NB4 (cell line): ENCODE measurements around the gene ABCC4.

Experiments used
- DNase-seq: peaks from one replicate; pipeline ENCODE4 v3.0.0; 2010; ENCODE audit warnings: low read depth
- H3K4me3 ChIP-seq: one replicate; pipeline ENCODE4 v1.5.1; 2011; ENCODE audit warnings: mild to moderate bottlenecking, low read depth, low read length, moderate library complexity
- MYC ChIP-seq: IDR thresholded peaks from 2 replicates; pipeline ENCODE4 v1.6.1; 2011; ENCODE audit warnings: low read depth, low read length
- POLR2A ChIP-seq: IDR thresholded peaks from 2 replicates; pipeline ENCODE4 v1.6.1; 2011; ENCODE audit warnings: mild to moderate bottlenecking; ENCODE audit not compliant: insufficient read length; ENCODE audit errors: extremely low read depth
- TF ChIP-seq, protein P1 (sequence below): IDR thresholded peaks from one replicate; pipeline ENCODE4 v1.5.1; 2012; ENCODE audit warnings: low read depth, low read length
- TF ChIP-seq, protein P2 (sequence below): IDR thresholded peaks from 2 replicates; pipeline ENCODE4 v1.6.1; 2011; ENCODE audit warnings: low read depth, low read length

ABCC4 gene, protein sequence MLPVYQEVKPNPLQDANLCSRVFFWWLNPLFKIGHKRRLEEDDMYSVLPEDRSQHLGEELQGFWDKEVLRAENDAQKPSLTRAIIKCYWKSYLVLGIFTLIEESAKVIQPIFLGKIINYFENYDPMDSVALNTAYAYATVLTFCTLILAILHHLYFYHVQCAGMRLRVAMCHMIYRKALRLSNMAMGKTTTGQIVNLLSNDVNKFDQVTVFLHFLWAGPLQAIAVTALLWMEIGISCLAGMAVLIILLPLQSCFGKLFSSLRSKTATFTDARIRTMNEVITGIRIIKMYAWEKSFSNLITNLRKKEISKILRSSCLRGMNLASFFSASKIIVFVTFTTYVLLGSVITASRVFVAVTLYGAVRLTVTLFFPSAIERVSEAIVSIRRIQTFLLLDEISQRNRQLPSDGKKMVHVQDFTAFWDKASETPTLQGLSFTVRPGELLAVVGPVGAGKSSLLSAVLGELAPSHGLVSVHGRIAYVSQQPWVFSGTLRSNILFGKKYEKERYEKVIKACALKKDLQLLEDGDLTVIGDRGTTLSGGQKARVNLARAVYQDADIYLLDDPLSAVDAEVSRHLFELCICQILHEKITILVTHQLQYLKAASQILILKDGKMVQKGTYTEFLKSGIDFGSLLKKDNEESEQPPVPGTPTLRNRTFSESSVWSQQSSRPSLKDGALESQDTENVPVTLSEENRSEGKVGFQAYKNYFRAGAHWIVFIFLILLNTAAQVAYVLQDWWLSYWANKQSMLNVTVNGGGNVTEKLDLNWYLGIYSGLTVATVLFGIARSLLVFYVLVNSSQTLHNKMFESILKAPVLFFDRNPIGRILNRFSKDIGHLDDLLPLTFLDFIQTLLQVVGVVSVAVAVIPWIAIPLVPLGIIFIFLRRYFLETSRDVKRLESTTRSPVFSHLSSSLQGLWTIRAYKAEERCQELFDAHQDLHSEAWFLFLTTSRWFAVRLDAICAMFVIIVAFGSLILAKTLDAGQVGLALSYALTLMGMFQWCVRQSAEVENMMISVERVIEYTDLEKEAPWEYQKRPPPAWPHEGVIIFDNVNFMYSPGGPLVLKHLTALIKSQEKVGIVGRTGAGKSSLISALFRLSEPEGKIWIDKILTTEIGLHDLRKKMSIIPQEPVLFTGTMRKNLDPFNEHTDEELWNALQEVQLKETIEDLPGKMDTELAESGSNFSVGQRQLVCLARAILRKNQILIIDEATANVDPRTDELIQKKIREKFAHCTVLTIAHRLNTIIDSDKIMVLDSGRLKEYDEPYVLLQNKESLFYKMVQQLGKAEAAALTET (N-terminal part only)

DNA sequence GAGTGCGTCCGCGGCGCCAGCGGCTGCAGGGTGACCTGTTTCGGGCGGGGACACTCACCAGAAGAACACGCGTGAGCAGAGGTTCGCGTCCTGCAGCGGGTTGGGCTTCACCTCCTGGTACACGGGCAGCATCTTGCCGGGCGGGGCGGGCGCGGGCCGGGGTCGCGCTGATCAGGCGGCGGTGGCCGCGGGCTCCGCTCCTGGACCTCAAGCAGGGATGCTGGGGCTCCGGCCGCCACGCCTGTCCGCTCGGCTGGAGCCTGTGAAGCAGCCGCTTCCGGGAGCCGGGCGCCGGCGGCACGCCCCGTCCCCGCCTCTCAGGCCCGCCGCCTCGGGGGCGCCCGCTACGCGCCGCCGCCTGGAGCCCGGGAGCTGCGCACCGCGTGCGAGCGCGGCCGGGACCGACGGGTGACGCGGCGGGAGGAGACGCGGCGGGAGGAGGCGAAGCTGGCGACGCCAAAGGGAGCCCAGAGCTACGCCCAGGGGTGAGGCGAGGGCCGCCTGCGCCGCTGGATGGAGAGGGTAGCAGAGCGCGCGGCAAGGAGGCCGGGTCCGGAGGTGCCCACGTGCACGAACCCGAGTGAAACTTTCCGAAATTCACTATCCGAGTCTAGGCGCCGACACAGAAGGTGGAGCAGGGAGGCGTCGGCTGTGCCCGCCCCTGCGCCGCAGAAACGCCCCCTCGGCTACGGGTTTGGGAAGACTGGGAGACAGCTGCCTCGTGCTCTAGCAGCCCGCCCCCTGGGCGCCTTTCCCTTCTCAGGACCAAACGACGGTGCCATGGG is at the start of gene ABCC4:
ABCC4 (minus strand) TSS at position 269 of the 785 bp plus-strand sequence; CDS start at position 132, 137 bp downstream.
- H3K4me3 ChIP-seq = peak within 1 kb of the TSS; percentile 64
- peak; percentile 79 for DNase-seq
- TF ChIP-seq, protein P1, sequence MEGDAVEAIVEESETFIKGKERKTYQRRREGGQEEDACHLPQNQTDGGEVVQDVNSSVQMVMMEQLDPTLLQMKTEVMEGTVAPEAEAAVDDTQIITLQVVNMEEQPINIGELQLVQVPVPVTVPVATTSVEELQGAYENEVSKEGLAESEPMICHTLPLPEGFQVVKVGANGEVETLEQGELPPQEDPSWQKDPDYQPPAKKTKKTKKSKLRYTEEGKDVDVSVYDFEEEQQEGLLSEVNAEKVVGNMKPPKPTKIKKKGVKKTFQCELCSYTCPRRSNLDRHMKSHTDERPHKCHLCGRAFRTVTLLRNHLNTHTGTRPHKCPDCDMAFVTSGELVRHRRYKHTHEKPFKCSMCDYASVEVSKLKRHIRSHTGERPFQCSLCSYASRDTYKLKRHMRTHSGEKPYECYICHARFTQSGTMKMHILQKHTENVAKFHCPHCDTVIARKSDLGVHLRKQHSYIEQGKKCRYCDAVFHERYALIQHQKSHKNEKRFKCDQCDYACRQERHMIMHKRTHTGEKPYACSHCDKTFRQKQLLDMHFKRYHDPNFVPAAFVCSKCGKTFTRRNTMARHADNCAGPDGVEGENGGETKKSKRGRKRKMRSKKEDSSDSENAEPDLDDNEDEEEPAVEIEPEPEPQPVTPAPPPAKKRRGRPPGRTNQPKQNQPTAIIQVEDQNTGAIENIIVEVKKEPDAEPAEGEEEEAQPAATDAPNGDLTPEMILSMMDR = no peak
- TF ChIP-seq, protein P2, sequence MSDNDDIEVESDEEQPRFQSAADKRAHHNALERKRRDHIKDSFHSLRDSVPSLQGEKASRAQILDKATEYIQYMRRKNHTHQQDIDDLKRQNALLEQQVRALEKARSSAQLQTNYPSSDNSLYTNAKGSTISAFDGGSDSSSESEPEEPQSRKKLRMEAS = peak; percentile 62
- peak; percentile 14 for TF ChIP-seq MYC
- TF ChIP-seq POLR2A = peak; percentile 45

DNA sequence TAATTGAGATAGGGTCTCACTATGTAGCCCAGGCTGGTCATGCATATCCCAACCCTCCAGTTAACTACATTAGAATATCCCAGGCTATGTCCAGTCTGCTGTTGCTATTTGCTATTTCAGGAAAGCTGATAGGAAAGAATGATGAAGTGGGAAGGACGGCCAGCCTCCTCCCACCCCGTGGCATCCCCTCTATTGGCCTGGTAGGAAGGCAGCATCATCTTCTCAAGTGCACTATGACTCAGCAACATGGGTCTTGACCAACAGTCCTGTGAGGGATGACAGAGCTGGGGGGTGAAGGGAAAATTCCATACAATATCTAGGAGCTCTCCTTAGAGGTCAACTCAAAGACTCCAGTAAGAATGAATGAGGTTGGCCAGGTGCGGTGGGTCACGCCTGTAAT is 48.0 kb upstream of the ABCC4 start:
- no peak overlapping the region for H3K4me3 ChIP-seq
- DNase-seq = no peak
- TF ChIP-seq, protein P2 = no peak
- TF ChIP-seq MYC = no peak

DNA sequence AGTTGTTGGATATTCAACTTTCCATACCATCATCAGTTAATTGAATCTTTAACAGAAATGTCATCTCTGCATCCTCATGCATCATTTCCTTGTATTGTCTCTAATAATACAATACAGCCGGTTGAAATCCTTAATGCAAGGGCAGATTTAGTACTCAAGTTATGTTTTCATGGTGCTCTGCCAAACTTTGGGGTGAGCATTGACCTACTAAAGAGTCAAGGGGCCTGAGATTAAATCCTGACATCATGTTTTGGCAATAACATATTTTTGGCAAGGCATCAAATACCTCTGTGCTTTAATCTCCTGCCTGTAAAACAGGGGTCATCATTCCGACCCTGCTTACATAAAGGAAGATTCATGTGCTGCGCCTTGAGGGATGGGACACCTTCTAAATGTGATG is 42.7 kb upstream of the ABCC4 start:
- DNase-seq = no peak
- no peak overlapping the region for H3K4me3 ChIP-seq
- TF ChIP-seq, protein P2 = no peak
- TF ChIP-seq POLR2A = no peak
- TF ChIP-seq MYC = no peak
- TF ChIP-seq, protein P1 = no peak

DNA sequence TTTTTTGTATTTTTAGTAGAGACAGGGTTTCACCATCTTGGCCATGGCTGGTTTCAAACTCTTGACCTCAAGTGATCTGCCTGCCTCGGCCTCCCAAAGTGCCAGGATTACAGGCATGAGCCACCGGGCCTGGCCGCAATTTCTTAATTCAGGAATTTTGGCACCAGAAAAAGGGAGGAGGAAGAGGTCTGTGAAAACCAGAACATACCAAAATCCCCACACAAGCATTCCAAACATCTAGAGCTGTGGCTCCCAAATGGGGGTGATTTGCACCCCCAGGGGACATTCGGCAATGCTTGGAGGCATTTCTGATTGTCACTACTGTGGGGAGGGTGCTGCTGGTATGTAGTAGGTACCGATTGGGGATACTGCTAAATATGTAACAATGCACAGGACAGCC is 40.2 kb upstream of the ABCC4 start:
- TF ChIP-seq MYC (no peak), POLR2A (no peak)
- TF ChIP-seq, protein P1 = no peak
- TF ChIP-seq, protein P2 = no peak
- DNase-seq = no peak
- H3K4me3 ChIP-seq = no peak overlapping the region

DNA sequence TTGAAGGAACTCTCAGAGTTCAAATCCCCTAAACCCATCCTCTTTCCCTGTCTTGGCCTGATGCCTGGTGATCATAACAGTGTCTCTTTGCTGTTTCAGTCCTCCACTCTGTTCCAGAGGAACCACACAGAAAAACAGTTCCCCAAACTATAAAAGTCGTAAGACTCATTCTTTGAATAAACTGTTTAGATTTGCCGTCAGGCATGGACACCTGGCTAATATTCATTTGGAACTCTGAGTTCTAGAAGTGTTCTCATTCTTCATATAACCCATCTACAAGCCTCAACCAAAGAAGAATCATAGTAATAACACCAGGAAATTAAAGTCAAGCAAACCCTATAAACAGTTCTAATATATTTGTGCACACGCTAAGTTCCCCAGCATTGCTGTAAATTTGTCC is 37.7 kb upstream of the ABCC4 start:
- no peak for DNase-seq
- no peak for TF ChIP-seq POLR2A
- TF ChIP-seq, protein P2 = no peak
- TF ChIP-seq, protein P1 = no peak
- H3K4me3 ChIP-seq = no peak overlapping the region
